ENCODE results near the gene TOM1L2.
A peak's percentile ranks its signal among the peaks of the same experiment; 100 is the strongest.

The TOM1L2 gene

GRCh38 chr17:17868641-17869522 is 103.3 kb downstream of the TOM1L2 start:
- DNase-seq = no peak

DNA sequence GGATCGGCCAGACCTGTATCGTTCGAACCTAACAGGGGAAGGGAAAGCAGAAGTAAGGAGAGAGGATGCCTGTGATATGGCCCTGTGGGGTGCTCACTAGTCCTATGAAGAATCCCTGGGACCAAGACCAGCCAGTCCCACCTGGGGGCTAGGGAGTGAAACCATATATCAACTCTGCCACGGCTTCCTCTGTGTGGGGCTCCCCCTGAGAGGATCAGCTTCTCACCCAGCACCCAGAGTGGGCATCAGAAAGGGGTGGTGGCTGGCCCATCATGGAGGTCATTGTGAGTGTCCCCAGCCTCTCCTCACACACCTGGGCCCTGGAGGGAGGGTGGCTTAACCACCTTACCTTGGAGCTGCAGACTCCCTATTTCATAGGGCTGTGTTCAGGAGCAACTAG is 105.3 kb downstream of the TOM1L2 start:
- no peak for DNase-seq

DNA sequence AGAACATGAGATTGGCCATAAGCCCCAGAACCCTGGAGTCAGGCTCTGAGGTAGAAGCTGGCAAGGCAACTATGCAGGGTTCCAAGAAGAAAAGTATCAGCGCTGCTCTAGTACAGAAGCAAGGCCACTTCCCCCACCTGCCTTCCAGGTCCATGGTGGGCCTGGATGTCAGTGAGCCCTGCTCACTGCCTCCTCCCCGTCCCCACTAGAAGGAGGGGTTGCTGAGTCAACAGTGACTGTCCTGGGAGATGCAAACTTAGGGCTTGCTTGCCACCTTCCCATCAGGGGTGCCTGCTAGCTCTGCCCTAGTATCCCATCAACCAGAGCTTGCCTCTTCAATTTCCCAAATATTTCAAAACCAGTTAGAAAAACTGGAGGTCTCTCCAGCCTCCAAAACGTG is 105.8 kb downstream of the TOM1L2 start:
- no peak for DNase-seq

DNA sequence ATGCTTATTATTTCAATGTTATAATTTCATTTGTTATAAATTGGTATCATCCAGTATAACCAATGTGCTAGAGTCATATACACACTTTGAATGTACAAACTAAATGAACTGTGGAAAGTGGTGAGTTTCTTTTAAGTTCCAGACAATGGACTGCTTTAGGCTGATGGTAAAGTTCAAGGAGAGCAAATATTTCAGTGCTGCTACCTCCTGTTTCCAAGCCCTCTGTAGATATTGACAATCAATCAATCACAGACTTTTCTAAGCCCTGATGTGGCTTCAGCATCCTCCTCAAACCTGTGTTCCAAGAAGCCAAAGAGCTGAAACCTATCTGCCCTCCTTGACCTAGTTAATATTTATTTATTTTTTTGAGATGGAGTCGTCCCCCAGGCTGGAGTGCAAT is 107.2 kb downstream of the TOM1L2 start:
- DNase-seq = no peak

- DNase-seq = no peak
These were observed 111.5 kb downstream of the TOM1L2 start for GRCh38 chr17:17860766-17861107.

DNA sequence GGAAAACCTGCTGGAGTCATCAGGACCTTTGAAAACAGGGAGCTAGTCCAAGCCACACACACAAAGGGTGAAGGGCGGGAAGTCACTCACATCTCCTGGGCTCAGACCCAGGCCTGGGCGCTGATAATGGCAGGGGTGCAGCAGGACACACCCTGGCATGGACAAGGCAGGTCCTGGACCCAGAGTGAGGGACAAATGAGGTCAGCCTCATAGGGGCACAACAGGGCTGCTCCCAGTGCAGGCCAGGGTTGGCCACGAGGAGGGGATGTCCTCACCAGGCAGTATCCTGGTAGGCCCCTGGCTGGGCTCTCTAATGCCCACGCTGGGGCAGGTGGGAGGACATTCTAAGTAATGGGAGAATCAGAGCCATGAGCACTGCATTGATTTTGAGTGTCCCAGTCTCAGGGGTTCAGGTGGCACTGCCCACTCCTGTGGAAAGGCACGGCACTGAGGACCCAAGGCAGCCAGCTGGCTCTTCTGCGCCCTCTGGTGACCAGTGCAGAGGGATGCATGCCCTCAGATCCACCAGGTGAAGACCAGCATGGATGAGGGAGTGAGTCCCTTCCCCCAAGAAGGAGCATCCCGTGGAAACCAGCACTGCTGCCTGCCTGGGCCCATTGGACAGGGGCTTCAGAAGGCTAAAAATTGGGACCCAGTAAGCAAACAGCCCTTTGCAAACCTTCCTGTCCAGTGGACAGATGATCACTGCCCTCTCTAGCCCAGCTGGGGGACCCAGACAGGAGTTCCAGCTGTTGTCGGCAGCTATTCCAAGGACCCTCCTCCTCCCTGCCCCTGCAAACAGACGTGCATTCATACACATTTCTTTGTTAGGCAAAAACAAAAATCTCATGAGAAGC is 112.1 kb downstream of the TOM1L2 start:
- peak; percentile 8 for DNase-seq

DNA sequence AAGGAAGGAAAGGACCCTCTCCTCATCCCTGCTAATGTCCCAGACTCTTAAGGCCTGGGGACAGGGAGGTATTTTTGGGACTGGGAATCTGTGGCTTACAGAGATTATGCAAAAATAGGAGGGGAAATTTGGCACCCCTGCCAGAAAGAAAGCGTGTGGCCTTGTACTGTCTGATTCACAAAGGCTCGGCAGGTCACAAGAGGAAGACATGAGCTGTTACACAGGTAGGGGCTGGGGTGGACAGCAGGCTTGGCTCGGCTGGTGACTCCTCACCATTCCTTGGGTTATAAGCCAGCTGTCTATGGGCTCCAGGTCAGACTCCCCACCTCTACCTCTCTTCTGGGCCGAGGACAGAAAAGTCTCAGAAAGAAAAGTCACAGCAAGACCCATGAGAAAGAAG is 114.7 kb downstream of the TOM1L2 start:
- no peak for DNase-seq

DNA sequence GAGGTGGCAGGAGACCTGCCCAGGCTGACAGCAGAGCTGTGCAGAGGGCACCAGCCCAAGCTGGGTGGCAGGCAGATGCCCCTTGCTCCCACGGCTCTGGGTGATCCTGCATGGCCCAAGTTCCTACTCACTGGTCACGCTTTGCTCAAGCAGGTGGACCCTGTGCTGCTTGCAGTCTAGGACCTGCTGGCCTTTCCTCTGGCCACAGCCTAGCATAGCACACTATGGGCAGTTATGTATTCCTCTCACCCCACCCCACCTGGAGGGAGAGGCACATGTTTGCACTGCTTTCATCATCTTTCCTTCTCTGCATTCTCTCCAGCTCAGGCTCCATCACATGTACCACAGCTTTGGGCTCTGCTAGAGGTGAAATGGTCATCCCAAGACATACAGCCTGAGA is 115.8 kb downstream of the TOM1L2 start:
- DNase-seq = no peak

- DNase-seq = no peak
These were observed 116.2 kb downstream of the TOM1L2 start for GRCh38 chr17:17855976-17856375.

DNA sequence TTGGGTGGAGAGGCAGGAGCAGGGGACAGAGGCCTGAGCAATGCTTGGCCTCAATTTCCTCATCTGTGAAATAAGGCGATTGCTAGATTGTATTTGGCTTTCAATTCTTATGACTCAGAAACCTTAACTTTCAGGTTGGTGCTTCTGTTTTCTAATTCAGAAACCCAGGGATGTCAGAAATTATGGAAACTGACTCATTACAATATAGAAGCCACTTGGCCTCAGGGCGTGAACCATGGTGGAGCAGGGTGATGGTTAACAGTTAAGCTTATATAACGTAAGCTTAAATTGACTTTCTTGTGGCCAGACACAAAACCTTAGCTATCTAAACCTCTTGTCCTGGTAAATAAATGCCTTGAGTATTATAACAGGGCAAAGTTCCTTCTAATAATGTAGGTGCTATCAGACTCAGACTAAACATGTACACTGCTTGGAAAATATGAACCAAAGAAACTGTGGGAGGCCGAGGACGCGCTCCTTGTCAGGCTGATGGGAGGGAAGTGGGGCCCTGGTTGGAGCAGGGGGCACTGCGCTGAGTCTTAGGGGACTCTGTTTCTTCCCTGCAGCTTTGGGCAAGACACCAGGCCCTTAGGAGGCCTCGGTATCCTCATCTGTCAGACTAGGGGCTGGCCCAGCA is 118.3 kb downstream of the TOM1L2 start:
- DNase-seq = no peak

DNA sequence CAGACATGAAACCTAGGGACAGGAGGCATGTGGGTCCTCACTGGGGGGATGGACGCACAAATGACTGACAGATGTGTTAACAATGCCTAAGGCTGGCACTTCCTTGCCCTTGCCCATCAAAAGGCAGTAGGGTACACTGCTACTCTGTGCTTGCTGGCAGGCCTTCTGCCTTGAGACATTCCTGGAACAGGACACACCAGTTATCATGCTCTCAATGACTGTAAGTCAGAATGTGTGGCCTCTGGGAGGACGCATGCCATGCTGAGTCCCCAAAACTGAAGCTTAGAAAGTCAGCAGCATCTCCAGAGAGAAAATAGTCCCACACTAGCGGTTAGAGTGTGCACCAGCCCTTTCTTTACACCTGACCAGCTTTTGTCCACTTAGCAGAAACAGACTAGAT is 119.3 kb downstream of the TOM1L2 start:
- no peak for DNase-seq

DNA sequence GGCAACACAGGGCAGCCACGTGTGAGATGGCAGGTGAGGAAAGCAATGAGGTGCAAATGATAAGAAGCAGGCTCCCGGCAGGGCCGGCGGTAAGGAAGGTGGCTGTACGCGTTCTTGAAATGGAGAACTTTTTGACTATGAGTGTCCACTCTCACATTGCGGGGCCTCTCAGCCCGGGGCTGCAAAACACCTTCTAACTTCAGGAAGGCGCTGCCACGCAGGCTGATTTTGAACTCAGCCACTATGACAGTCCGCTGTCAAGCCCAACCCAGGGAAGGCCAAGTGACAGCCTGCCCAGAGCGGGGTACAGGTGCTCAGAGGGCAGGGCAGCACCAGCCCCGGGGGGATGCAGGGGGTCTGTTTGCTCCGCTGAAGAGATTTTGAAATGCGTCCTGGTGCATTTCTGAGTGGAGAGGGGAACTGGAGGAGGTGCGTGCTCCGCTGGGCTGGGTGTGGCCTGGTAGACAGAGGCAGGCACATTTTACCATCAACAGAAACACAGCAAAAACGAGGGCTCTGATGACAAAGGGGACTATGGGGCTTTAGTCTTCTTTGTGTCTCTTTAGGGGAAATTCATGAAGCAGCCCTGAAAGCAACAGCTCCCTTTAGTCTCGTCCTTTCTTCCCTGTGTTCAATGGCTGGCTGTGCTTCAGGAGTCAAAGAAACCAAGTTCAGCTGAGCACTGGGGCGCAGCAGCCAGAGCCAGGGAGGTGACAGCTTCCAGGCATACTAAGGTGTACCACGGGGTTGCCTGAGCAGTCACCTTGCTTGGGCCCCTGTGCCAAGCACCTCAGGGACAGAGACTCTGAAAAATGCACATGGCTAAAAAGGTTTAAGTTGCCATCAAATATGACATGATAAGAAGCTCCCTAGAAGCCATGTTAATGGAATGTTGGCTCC is 120.8 kb downstream of the TOM1L2 start:
- DNase-seq = no peak

DNA sequence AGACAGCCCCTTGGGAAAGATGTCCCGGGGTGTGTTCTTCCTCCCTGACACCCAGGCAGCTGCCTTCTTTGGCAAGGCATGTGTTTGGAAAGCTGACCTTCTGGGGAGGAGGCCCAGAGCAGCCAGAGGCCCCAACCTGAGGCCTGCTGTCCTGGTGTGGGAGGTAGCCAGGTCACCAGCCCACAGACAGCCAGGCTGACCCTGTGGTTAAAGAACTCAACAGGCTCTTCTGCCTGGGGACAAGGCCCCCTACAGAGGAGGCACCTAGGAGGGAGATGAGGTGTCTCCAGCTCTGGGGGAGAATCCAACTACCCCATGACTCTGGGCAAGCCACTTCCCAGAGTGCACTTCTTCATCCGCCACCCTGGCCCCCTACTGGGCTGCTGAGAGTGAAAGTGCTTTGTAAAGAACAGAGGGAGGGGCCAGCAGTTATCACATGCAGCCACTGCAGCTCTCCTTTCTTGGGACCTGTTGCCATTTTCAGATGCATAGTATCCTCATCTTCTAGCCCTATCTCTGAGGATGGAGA is 122.3 kb downstream of the TOM1L2 start:
- peak; percentile 49 for DNase-seq

GRCh38 chr17:17849147-17849820 is 122.9 kb downstream of the TOM1L2 start:
- peak; percentile 72 for DNase-seq

DNA sequence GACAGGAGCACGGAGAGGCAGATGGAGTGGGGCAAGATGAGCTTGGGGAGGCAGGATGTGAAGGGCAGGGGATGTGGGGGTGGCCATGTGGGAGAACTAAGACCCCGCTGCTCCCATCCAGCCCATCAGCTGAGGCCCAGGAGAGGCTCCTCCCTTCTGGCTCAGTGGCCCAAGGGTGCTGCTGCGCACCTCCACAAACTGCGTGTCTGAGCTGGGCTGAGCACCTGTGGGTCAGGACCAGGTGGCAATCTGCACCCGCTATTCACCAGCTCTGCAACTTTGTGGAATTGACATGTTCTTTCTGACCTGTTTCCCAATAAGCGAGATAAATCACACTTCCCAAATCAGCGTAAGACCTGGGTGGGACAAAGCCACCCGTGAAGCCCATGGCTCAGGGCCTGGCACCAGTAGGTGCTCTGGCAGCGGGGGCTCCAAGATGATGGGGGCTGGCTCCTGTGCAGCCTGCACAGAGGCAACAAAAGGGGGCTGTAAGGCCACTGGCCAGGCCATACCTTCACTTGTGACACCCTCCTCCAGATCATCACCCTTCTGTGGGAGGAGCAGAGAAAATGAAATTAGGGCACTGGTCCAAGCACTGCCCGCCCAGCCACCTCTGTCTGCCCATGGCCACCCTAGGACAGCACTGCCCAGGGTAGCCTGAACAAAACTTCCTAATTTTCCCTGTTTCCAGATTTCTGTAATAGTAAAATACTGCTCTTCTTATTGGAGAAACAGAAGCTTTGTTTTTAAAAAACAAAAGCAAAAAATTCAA is 123.7 kb downstream of the TOM1L2 start:
- no peak for DNase-seq

- no peak for DNase-seq
These were observed 124.5 kb downstream of the TOM1L2 start for GRCh38 chr17:17847726-17848125.

- DNase-seq = no peak
These were observed 125.0 kb downstream of the TOM1L2 start for GRCh38 chr17:17847118-17847689.

- DNase-seq = no peak
These were observed 125.6 kb downstream of the TOM1L2 start for GRCh38 chr17:17846645-17847044.

DNA sequence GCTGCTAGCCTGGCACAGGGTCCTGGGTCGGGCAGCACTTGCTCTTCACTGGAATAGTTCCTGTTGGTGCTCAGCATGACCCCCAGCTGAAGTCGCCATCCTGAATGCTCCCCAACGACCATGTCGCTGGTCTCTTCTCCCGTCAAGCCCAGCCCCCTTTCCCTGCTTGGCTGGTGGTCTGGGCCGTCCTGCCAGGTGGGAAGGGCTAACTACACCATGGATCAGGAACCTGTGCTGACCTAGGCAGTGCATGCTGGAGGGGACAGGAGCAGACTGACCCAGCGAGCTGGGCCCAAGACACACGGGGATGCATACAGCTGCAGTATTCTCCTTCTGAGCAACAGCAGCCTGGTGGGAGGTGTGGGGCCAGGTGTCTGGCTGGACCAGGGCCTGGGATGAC is 126.2 kb downstream of the TOM1L2 start:
- DNase-seq = no peak

DNA sequence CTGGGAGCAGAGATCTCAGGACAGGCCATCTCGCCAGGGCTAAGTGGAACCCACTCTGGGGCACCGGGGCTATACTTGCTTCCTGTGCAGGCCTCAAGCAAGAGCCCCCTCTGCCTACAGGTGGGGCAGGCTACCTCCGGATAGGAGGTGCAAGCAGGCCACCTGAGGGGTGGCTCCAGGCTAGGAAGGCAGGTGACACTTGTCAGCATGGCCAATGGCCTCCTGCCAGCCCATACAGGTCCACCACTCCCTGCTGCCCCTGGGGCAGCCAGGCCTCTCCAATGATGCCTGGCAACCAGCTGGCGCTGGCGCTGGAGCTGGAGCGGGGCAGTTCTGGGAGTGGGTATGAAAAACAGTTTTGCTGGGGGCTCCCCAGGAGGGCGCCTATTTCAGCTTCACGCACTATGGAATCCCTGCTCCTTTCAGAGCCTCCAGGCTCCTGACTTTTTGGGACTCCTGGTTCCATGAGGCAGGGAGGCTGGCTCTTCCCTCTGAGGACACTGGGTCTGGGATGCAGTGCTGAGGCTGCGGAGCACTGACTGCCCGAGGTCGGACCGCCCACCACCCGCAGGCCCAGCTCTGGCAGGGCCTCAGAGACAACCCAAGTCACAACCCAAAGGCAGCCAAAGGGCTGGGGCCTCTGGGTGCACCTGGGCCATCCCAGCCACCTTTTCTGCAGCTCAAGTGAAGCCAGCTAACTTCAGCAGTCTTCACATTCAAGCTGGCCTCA is 127.0 kb downstream of the TOM1L2 start:
- DNase-seq = no peak
